SK-N-SH treated with all-trans-retinoic acid at 6 μM for 48 hours (cell line): ENCODE results near the gene NDUFV3.

ENCODE experiments used
- ATAC-seq: fragments of 200-7000 bp; cut with Tn5 transposase; 3 replicates; pipeline ENCODE4 v1.9.1; 2020; ENCODE audit warnings: mild to moderate bottlenecking, moderate library complexity
- ARNTL ChIP-seq: fragments of 450-650 bp; formaldehyde crosslinking; IDR thresholded peaks from 2 replicates; pipeline ENCODE4 v1.5.0; 2020; ENCODE audit warnings: low read depth, mild to moderate bottlenecking, moderate library complexity, borderline replicate concordance
- CSDC2 ChIP-seq: fragments of 250-450 bp; sonication (Bioruptor Pico); IDR thresholded peaks from 2 replicates; pipeline ENCODE4 v1.5.0; 2020; ENCODE audit warnings: mild to moderate bottlenecking, moderate library complexity
- ESRRG ChIP-seq: fragments of 250-450 bp; sonication (Bioruptor Pico); IDR thresholded peaks from 2 replicates; pipeline ENCODE4 v1.6.1; 2021; ENCODE audit warnings: mild to moderate bottlenecking
- GLIS3 ChIP-seq: fragments of 250-450 bp; sonication (Bioruptor Pico); IDR thresholded peaks from 2 replicates; pipeline ENCODE4 v1.5.0; 2020; ENCODE audit warnings: mild to moderate bottlenecking, moderate library complexity
- ISL1 ChIP-seq: fragments of 250-450 bp; sonication (Bioruptor Pico); IDR thresholded peaks from 2 replicates; pipeline ENCODE4 v2.1.2; 2022; ENCODE audit warnings: mild to moderate bottlenecking, moderate library complexity
- OSR1 ChIP-seq: fragments of 250-450 bp; sonication (Bioruptor Pico); IDR thresholded peaks from 2 replicates; pipeline ENCODE4 v1.8.0; 2022; ENCODE audit warnings: moderate library complexity, mild to moderate bottlenecking, inconsistent platforms
- PATZ1 ChIP-seq: fragments of 250-450 bp; sonication (Bioruptor Pico); IDR thresholded peaks from 2 replicates; pipeline ENCODE4 v1.8.0; 2020; ENCODE audit warnings: mild to moderate bottlenecking, moderate library complexity, borderline replicate concordance
- RARB ChIP-seq: fragments of 250-450 bp; sonication (Bioruptor Pico); IDR thresholded peaks from 2 replicates; pipeline ENCODE4 v1.8.0; 2021; ENCODE audit warnings: mild to moderate bottlenecking, moderate library complexity
- SNAI2 ChIP-seq: fragments of 250-450 bp; sonication (Bioruptor Pico); IDR thresholded peaks from 2 replicates; pipeline ENCODE4 v1.5.0; 2020; ENCODE audit warnings: mild to moderate bottlenecking, moderate library complexity
- TCF4 ChIP-seq: fragments of 250-450 bp; sonication (Bioruptor Pico); IDR thresholded peaks from 2 replicates; pipeline ENCODE4 v1.8.0; 2021; ENCODE audit warnings: mild to moderate bottlenecking, moderate library complexity, borderline replicate concordance
- TOX ChIP-seq: fragments of 250-450 bp; sonication (Bioruptor Pico); IDR thresholded peaks from 2 replicates; pipeline ENCODE4 v1.8.0; 2021; ENCODE audit warnings: mild to moderate bottlenecking, moderate library complexity, borderline replicate concordance
- ZC3H10 ChIP-seq: fragments of 250-450 bp; sonication (Bioruptor Pico); IDR thresholded peaks from 2 replicates; pipeline ENCODE4 v1.5.1; 2021; ENCODE audit warnings: mild to moderate bottlenecking, moderate library complexity
- ZFP3 ChIP-seq: fragments of 250-450 bp; sonication (Bioruptor Pico); IDR thresholded peaks from 2 replicates; pipeline ENCODE4 v1.5.0; 2020; ENCODE audit warnings: mild to moderate bottlenecking, moderate library complexity
- ZFP30 ChIP-seq: fragments of 450-650 bp; formaldehyde crosslinking; IDR thresholded peaks from 2 replicates; pipeline ENCODE4 v1.5.0; 2022; ENCODE audit warnings: mild to moderate bottlenecking, moderate library complexity
- ZNF565 ChIP-seq: fragments of 450-650 bp; formaldehyde crosslinking; conservative IDR thresholded peaks from 2 replicates; pipeline ENCODE4 v1.5.0; 2020; ENCODE audit warnings: low read depth, mild to moderate bottlenecking, moderate library complexity
- ZNF8 ChIP-seq: fragments of 450-650 bp; formaldehyde crosslinking; IDR thresholded peaks from 2 replicates; pipeline ENCODE4 v1.5.0; 2020; ENCODE audit warnings: mild to moderate bottlenecking, moderate library complexity
- TF ChIP-seq, protein P1 (sequence below): fragments of 250-450 bp; sonication (Bioruptor Pico); IDR thresholded peaks from 2 replicates; pipeline ENCODE4 v1.8.0; 2021; ENCODE audit warnings: low read depth, mild to moderate bottlenecking, moderate library complexity, borderline replicate concordance
- TF ChIP-seq, protein P2 (sequence below): fragments of 250-450 bp; sonication (Bioruptor Pico); IDR thresholded peaks from 2 replicates; pipeline ENCODE4 v1.5.0; 2020; ENCODE audit warnings: mild to moderate bottlenecking, moderate library complexity
- TF ChIP-seq, protein P3 (sequence below): fragments of 250-450 bp; sonication (Bioruptor Pico); IDR thresholded peaks from 2 replicates; pipeline ENCODE4 v1.5.1; 2021; ENCODE audit warnings: mild to moderate bottlenecking, moderate library complexity

Gene NDUFV3

GRCh38 chr21:42853621-42854020 lies 39.5 kb upstream of the NDUFV3 start:
- ATAC-seq = no peak
- TF ChIP-seq PATZ1 (CRISPR knock-in tag) = no peak
- TF ChIP-seq ESRRG (CRISPR knock-in tag) = no peak
- TF ChIP-seq TOX (CRISPR knock-in tag) = no peak
- TF ChIP-seq RARB (CRISPR knock-in tag) = no peak
- TF ChIP-seq ZFP30 = no peak
- TF ChIP-seq, protein P1, sequence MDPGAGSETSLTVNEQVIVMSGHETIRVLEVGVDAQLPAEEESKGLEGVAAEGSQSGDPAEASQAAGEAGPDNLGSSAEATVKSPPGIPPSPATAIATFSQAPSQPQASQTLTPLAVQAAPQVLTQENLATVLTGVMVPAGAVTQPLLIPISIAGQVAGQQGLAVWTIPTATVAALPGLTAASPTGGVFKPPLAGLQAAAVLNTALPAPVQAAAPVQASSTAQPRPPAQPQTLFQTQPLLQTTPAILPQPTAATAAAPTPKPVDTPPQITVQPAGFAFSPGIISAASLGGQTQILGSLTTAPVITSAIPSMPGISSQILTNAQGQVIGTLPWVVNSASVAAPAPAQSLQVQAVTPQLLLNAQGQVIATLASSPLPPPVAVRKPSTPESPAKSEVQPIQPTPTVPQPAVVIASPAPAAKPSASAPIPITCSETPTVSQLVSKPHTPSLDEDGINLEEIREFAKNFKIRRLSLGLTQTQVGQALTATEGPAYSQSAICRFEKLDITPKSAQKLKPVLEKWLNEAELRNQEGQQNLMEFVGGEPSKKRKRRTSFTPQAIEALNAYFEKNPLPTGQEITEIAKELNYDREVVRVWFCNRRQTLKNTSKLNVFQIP (CRISPR knock-in tag) = no peak
- TF ChIP-seq OSR1 (CRISPR knock-in tag) = no peak
- no peak for TF ChIP-seq ARNTL (CRISPR knock-in tag)
- TF ChIP-seq ZNF8 (CRISPR knock-in tag) = no peak
- TF ChIP-seq, protein P2, sequence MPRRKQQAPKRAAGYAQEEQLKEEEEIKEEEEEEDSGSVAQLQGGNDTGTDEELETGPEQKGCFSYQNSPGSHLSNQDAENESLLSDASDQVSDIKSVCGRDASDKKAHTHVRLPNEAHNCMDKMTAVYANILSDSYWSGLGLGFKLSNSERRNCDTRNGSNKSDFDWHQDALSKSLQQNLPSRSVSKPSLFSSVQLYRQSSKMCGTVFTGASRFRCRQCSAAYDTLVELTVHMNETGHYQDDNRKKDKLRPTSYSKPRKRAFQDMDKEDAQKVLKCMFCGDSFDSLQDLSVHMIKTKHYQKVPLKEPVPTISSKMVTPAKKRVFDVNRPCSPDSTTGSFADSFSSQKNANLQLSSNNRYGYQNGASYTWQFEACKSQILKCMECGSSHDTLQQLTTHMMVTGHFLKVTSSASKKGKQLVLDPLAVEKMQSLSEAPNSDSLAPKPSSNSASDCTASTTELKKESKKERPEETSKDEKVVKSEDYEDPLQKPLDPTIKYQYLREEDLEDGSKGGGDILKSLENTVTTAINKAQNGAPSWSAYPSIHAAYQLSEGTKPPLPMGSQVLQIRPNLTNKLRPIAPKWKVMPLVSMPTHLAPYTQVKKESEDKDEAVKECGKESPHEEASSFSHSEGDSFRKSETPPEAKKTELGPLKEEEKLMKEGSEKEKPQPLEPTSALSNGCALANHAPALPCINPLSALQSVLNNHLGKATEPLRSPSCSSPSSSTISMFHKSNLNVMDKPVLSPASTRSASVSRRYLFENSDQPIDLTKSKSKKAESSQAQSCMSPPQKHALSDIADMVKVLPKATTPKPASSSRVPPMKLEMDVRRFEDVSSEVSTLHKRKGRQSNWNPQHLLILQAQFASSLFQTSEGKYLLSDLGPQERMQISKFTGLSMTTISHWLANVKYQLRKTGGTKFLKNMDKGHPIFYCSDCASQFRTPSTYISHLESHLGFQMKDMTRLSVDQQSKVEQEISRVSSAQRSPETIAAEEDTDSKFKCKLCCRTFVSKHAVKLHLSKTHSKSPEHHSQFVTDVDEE (CRISPR knock-in tag) = no peak

DNA sequence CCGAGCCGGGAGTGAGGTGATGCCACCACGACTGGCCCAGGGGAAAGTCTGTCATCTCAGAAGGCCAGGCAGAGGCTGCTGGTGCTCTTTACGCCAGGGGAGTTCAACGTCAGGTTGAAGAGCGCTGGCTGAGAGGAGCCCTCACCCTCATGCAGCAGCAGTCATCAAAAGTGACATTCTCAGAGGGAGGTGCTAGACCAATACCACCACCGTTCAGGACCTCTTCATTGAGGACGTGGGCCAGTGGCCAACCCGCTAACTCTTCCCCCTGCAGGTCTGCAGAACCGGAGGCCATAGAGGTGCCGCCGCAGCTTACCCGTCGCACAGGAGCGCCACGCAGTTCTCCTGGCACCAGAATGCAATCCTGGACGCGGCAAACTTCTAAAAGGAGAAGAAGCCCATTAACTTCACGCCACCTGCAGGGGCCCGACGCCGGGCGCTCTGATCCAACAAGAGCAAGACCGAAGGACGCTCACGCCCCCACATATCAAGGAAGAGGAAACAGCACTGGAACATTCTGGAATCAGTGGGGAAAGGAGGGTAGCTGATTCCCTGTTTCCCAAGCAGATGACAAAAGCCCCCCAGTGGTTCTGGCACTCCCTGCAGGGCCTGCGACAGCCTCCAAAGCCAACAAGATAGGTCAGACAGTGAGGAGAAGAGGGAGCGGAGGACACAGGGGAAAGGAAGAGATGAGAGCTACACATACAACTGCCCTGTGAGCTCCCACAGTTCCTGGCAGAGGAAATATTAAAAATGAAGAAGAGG lies 38.7 kb upstream of the NDUFV3 start:
- TF ChIP-seq, protein P3, sequence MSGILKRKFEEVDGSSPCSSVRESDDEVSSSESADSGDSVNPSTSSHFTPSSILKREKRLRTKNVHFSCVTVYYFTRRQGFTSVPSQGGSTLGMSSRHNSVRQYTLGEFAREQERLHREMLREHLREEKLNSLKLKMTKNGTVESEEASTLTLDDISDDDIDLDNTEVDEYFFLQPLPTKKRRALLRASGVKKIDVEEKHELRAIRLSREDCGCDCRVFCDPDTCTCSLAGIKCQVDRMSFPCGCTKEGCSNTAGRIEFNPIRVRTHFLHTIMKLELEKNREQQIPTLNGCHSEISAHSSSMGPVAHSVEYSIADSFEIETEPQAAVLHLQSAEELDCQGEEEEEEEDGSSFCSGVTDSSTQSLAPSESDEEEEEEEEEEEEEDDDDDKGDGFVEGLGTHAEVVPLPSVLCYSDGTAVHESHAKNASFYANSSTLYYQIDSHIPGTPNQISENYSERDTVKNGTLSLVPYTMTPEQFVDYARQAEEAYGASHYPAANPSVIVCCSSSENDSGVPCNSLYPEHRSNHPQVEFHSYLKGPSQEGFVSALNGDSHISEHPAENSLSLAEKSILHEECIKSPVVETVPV (CRISPR knock-in tag) = no peak
- TF ChIP-seq ZC3H10 (CRISPR knock-in tag) = no peak
- no peak for TF ChIP-seq ISL1 (CRISPR knock-in tag)
- no peak for TF ChIP-seq ZFP3 (CRISPR knock-in tag)
- TF ChIP-seq PATZ1 (CRISPR knock-in tag) = no peak
- TF ChIP-seq CSDC2 = no peak
- no peak for TF ChIP-seq TCF4 (CRISPR knock-in tag)
- no peak for TF ChIP-seq SNAI2 (CRISPR knock-in tag)
- TF ChIP-seq ARNTL (CRISPR knock-in tag) = no peak
- TF ChIP-seq ZNF565 (CRISPR knock-in tag) = no peak
- TF ChIP-seq GLIS3 = no peak
- TF ChIP-seq ZFP30 = no peak
- no peak for TF ChIP-seq RARB (CRISPR knock-in tag)
- no peak for TF ChIP-seq ZNF8 (CRISPR knock-in tag)
- no peak for TF ChIP-seq TOX (CRISPR knock-in tag)
- no peak for TF ChIP-seq OSR1 (CRISPR knock-in tag)
- no peak for ATAC-seq
